Forelimb muscle (tissue), 1 donor: ENCODE measurements around the gene AP1S3. TPM values are rescaled to one million over a fixed set of nuclear protein-coding genes. Genes with fewer than 3 reads are reported as not detected.
"Not testable (repeated sequence)": the region's sequence is repeated elsewhere in the genome, so short reads cannot be mapped to it uniquely, and the experiment has no call there.

Experiments
- DNase-seq: peaks from one replicate; pipeline ENCODE4 v3.0.0-alpha.2; 2013; ENCODE audit warnings: low read depth
- polyA plus RNA-seq: library from polyadenylated mRNA; unstranded; fragments of 120-200 nt; gene quantifications from one replicate; pipeline ENCODE4 v1.2.1, GENCODE V29; 2013; ENCODE audit not compliant: insufficient read length

AP1S3 gene
- polyA plus RNA-seq, 1 donor: 0.75 TPM

DNA sequence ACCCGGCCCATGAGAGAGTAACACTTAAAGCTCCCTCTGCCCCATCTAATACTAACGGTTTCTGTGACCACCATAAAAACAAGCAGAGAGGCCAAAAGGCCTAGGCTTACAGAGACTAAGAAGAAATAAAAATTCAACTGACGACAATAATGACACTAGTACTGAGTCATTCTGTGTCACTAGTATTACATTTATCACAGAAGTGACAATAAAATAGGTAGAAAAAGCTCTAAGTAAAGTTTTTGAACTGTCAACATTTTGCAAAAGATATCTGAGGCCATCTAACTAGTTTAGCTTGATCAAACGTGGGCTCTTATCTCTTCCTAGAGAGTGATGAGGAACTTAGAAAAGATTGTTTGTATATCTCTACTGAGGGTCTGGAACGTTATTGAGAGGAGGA lies 35.6 kb downstream of the AP1S3 start:
- DNase-seq: no peak

- no peak for DNase-seq
These were observed 36.5 kb downstream of the AP1S3 start for GRCh38 chr2:223800908-223801307.

GRCh38 chr2:223797811-223798721 lies 39.3 kb downstream of the AP1S3 start:
- peak; percentile 11 for DNase-seq

GRCh38 chr2:223797037-223797436 lies 40.3 kb downstream of the AP1S3 start:
- no peak for DNase-seq

DNA sequence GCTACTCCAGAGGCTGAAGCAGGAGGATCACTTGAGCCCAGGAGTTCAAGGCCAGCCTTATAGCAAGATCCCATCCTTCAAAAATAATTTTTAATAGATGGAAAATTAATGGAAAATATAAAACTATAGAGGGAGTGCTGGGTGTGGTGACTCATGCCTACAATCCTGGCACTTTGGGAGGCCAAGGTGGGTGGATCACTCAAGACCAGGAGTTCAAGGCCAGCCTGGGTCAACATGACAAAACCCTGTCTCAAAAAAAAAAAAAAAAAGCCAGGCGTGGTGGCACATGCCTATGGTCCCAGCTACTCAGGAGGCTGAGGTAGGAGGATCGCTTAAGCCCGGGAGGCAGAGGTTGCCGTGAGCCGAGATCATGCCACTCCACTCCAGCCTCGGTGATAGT lies 48.0 kb downstream of the AP1S3 start:
- DNase-seq: no peak

DNA sequence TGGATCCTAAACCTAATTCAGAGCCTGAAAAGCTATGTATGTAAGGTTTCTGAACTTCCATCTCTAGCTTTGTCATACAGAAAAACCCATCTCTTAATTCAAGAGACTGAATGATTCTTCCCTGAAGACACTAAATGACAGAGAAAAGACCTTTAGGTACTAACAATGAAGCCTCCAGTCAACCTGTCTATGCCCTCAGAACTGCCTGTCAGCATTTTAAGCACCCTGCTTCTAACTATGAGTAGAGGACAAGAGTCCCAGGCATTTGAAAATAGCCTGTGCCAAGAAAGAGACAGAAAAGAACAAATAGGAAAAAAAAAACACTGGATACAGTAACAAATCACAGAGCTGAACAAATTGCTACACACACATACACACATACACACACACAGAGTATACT lies 48.6 kb downstream of the AP1S3 start:
- no peak for DNase-seq

GRCh38 chr2:223788106-223788505 lies 49.3 kb downstream of the AP1S3 start:
- not testable (repeated sequence) for DNase-seq

GRCh38 chr2:223787358-223787757 lies 50.0 kb downstream of the AP1S3 start:
- DNase-seq: no peak

DNA sequence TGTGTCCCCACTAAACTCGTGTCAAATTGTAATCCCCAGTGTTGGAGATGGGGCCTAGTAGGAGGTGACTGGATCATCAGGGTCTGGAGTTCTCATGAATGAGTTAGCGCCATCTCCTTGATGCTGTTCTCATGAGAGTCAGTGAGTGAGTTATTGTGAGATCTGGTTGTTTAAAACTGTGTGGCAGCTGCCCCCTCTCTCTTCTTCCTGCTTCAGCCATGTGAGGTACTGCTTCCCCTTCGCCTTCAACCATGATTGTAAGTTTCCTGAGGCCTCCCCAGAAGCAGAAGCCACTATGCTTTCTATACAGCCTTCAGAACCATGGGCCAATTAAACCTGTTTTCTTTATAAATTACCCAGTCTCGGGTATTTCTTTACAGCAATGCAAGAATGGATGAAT lies 50.4 kb downstream of the AP1S3 start:
- DNase-seq: no peak

GRCh38 chr2:223786236-223786635 lies 51.1 kb downstream of the AP1S3 start:
- DNase-seq: no peak

DNA sequence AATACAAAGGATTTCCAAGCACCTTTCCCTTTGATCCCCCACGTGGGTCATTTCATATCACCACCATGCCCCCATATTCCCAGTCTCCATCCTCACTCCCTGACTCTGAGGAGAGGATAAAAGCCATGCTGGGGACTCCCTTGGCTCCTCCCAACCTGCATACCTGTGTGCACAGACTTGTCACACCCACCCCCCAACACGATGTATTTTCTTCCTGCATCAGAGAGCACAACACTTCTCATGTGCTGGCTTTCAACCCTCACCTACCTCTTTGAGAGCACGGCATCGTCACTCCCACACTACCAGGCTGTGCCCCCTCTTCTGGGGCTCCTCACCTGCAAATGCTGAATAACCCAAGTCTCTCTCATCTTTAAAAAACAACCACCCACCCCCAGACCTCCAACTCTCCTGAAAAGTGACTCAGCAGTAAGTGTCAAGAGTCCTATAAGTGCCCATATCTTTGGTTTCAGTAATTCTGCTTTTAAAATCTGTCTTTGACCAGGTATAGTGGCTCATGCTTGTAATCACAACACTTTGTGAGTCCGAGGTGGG lies 53.1 kb downstream of the AP1S3 start:
- DNase-seq: no peak

DNA sequence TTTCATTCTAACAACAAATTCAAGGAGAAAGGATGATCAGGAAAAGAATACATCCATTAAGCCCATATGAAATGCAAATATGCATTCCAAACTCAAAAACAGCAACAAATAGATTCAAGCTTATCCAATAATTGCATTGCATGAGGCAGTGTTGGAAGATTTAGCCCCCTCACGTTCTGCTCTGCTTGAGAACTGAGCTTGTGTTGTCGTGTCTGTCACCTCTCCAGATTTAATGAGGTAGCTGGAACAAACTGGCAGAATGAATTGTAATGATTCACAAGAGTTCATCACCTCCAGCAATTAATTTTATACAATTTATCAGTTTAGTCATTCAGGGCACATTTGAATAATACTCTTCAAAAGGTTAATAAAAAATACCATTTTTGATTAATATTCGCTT lies 54.8 kb downstream of the AP1S3 start:
- DNase-seq: no peak

DNA sequence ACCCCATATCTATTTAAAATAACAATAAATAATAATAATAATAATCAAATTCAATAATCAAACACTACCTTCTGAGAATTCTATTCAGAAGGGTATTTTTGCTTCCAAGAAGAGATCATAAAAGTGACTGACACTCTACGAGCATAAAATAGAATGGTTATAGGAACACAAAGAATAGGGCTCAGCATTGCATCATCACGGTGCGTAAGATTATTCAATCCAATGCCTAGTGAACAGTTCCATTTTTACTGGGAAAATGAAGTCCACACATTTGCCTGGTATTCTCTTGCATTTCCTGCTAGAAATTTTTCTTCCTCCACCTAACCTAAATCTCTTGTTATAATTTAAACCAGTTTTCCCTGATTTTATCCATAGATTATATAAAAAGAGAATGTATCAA lies 55.8 kb downstream of the AP1S3 start:
- DNase-seq: no peak

DNA sequence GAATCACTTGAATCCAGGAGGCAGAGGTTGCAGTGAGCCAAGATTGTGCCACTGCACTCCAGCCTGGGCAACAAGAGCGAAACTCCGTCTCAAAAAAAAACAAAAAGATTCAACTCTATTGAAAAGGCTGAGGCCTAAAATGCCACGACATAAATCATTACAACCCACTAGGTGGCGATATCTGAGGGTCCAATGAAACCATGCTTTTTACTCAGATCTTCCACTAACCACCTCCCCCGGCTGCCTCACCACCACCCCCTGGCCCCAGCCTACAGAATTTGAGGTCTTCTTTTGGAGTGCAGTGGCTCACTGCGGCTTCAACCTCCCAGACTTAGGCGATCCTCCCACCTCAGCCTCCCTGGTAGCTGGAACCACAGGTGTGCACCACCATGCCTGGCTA lies 57.5 kb downstream of the AP1S3 start:
- DNase-seq: no peak

DNA sequence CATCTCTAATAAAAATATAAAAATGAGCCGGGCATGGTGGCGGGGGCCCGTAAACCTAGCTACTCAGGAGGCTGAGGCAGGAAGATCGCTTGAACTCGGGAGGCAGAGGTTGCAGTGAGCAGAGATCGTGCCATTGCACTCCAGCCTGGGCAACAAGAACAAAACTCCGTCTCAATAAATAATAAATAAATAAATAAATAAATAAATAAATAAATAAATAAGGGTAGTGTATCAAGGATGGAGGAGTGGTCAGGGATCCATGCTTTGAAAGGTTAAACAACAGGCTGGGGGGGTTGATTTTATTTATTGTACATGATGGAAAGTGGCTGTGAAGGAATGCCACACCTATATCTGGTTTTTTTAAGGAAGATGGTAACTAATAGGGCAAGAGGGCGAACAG lies 63.2 kb downstream of the AP1S3 start:
- DNase-seq: no peak

DNA sequence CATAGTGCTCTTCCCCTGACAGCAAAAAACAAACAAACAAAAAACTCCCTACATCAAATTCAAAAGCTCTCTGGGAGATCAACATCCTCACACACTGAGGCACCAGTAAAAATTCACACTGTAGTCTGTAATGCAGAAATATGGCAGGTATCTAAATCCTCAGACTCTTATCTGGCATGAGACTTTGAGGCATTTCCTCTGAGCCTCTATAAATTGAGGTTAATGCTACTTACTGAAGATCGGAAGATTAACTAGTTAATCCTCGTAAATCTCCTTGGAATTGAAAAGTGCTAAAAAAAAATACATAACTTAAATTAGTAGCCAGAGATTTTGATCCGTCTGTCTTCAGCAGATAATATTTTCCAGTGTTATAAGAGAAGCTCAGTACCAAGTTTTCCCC lies 65.0 kb downstream of the AP1S3 start:
- DNase-seq: no peak

GRCh38 chr2:223771475-223771874 lies 65.9 kb downstream of the AP1S3 start:
- no peak for DNase-seq

GRCh38 chr2:223768179-223768578 lies 69.2 kb downstream of the AP1S3 start:
- DNase-seq: no peak

DNA sequence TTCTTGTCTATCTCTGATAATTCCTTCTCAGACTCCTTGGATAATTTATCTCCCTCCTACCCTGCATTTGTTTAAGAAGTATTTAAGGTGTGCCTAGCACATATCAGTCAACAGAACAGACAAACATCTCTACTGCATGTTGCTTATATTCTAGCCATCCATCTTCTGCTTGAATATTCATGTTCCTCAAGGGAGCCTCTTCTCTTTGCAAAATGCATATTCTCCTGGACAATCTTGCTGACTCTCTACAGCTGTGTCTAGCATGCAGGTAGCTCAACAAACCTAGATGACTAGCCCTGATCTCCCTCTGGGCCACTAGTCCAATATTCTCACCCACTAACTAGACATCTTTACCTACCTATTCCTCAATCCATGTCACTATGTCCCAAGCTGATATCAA lies 70.0 kb downstream of the AP1S3 start:
- no peak for DNase-seq

DNA sequence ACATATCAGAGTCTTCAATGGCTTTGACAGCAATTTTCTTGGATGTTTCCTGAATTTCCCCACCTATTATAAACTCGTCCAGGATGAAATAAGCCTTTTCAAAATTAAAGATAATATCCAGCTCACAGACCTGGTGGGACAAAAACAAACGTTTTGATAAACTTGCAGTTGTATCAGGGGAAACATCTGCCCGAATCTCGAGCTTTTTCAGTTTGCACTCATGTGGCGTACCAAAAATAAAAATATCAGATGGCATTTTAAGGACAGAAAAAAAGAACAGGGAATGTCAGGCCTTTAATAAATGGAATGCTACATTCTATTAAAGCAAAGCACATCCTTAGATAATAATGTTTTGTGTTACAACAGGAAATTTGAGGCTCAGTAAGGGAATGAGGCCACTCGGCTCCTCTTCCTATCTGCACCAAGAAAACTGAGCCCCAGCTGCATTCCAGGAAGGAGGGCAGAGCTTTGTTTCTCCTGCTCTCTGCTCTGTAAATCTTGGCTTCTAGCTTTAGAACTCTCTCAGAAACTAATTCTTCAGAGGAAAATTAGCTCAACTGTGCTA lies 72.1 kb downstream of the AP1S3 start:
- no peak for DNase-seq

DNA sequence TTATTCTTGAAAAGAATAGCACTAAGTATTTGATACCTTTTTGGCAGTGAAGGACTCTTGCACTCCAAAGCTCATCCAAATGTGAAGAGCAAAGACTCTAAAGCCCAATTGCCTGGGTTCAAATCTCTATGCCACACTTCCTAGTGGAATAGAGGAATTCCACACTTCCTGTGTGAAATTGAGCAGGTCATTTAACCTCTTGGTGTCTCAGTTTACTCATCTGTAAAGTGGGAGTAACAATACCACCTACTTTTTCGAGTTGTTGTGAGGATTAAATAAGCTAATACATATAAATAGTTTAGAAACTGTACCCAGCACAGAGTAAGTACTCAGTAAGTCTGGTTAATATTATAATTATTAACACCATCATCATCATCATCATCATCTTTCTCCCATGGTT lies 72.6 kb downstream of the AP1S3 start:
- no peak for DNase-seq

- no peak for DNase-seq
These were observed 74.5 kb downstream of the AP1S3 start for GRCh38 chr2:223762853-223763252.

GRCh38 chr2:223761746-223762145 lies 75.6 kb downstream of the AP1S3 start:
- not testable (repeated sequence) for DNase-seq
